Activated T-cell treated with anti-CD3 and anti-CD28 coated beads, Interleukin-2, amount 50 U/mL, for 1 hour (primary cell): ENCODE results near the gene RNASEH1.
"Not testable (repeated sequence)": the region's sequence is repeated elsewhere in the genome, so short reads cannot be mapped to it uniquely, and the experiment has no call there.

Experiments
- DNase-seq: peaks from one replicate; pipeline ENCODE4 v3.0.0-alpha.2; 2020

The RNASEH1 gene

GRCh38 chr2:3589086-3589485, 31.0 kb upstream of the RNASEH1 start:
- DNase-seq, result no peak

DNA sequence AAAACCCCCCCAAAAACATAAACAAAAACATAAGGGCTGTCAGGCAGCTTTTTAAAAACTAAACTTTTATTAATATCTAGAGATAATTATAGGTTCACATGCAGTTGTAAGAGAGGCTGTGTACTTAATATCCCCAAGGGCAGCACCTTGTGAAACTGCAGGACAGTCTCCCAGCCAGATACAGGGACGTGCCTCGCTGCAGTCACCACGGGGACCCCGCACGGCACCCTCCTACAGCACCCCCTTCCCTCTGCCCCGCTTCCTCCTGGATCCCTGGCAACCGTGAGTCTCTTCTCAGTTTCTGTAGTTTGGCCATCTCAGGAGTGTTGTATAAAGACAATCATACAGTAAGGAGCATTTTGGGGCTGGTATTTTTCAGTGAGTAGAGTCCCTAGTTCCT, 30.0 kb upstream of the RNASEH1 start:
- DNase-seq, result no peak

DNA sequence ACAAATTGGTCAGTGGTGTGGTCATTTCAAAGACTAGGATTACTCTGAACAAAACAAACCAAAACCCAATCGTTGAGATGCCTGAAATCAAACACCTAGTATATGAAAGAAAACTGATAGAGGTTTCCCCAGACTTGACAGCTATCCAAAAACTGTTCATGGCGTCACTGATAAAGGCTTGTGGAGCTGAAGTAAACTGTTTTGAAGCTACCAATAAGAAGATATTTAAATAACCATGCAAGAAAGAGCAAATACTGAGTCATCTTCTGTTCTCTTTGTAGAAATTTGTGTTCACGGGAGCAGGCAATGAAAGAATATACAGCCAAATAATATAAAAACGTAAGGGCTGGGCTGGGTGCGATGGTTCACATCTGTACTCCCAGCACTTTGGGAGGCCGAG, 29.3 kb upstream of the RNASEH1 start:
- DNase-seq, result no peak

DNA sequence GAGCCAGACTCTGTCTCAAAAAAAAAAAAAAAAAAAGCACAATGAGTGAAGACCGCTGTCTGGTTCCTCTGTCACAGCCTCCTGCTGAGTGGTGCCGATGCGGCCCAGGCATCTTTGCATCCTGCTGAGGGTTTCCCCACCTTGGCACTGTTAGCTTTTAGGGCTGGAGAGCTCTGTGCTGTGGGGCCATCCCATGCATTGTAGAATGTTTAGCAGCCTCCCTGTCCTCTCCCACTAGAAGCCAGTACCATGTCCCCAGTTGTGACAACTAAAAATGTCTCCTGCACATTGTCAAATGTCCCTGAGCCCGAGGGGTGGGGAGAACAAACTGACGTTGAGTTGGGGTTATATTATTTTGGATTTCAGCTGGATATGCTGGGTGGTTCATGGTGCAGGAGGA, 28.9 kb upstream of the RNASEH1 start:
- no peak for DNase-seq

- DNase-seq, result no peak
Measured at GRCh38 chr2:3586220-3586619, 28.1 kb upstream of the RNASEH1 start.

- DNase-seq, result no peak
Measured at GRCh38 chr2:3585261-3586109, 27.4 kb upstream of the RNASEH1 start.

- no peak for DNase-seq
Measured at GRCh38 chr2:3584608-3585260, 26.6 kb upstream of the RNASEH1 start.

DNA sequence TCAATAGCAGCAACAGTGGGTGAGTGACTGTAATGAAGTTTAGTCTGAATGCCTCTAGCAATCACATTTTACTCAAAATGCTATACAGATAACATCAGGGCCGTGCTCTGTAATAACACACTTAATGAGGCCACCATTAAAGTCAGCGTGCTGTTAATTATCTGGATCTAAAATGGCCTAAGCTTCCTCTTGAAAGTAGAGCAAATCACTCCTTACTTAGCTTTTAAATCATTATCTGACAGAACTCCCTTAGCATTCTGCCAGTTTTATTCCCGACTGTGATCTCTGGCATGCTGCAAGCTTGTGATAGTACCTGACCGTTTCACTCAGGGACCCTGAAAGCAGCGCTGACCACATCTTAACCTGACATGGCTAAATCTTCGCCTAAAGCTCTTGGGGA, 25.9 kb upstream of the RNASEH1 start:
- DNase-seq, result no peak

DNA sequence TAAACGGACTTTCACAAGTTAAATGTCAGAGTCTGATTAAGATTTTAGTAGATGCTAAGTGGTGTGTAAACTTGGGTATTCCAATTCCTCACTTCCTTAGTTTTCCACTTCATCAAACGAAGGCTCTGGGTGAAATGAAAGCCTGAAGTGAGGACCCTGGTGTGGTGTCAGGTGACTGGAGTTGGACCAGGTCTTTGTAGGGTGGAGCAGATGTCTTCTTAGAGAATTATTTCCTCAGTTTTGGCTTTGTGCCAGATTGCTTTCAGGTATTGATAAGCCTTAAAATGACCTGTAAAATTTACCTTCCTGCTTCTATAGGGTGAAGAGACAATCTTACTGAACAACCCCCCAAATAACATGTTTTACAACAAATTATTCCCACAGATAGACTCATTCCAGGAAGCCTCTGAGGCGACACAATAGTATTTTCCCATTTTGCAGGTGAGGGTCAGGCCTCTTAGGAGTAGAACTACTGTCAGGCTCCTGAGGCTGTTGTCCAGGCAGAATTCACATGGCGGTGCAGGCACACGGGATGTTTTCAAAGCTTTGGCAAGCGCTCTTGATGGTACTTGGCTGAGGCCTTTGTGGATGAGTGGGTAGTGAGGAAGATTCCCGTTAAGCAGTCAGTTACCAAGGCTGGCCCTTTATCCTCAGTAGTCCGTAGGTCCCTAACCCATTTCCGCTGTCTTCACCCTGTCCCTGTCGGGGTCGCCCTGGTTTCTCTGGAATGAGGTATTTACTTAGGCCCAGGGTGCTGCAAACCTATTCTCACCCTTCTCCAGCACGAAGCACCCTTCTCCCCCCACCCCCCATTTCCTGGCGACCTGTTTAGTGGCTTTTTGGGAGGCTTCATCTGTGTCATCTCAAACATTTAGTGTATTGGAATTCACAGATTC, 23.5 kb upstream of the RNASEH1 start:
- DNase-seq, result no peak

GRCh38 chr2:3580449-3580848, 22.3 kb upstream of the RNASEH1 start:
- DNase-seq, result no peak

DNA sequence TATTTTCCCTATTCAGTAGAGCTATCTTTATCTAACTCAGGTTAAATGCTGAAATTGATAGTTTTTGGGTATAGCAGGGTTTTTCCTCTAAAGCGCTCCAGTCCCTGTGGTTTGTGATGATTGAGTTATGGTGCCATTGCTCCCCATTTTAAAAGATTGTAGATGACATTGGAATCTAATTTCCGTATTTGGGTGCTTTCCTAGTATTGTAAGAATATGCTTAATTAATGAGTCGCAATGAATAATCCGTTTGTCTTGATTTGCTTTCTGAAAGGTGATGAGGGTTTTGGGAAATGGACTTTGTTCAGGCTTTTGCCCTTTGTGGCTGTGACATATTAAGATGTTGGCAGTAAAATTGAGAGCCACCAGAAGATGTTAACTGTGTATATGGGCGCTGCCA, 20.9 kb upstream of the RNASEH1 start:
- DNase-seq, result no peak

GRCh38 chr2:3576263-3576630, 18.1 kb upstream of the RNASEH1 start:
- not testable (repeated sequence) for DNase-seq

GRCh38 chr2:3575534-3576262, 17.6 kb upstream of the RNASEH1 start:
- peak; percentile 58 for DNase-seq

GRCh38 chr2:3574155-3574554, 16.0 kb upstream of the RNASEH1 start:
- DNase-seq, result no peak

GRCh38 chr2:3572620-3573019, 14.5 kb upstream of the RNASEH1 start:
- no peak for DNase-seq

GRCh38 chr2:3571284-3571683, 13.2 kb upstream of the RNASEH1 start:
- no peak for DNase-seq

- DNase-seq, result not testable (repeated sequence)
Measured at GRCh38 chr2:3569656-3570055, 11.5 kb upstream of the RNASEH1 start.

- DNase-seq, result no peak
Measured at GRCh38 chr2:3566806-3567205, 8.7 kb upstream of the RNASEH1 start.

DNA sequence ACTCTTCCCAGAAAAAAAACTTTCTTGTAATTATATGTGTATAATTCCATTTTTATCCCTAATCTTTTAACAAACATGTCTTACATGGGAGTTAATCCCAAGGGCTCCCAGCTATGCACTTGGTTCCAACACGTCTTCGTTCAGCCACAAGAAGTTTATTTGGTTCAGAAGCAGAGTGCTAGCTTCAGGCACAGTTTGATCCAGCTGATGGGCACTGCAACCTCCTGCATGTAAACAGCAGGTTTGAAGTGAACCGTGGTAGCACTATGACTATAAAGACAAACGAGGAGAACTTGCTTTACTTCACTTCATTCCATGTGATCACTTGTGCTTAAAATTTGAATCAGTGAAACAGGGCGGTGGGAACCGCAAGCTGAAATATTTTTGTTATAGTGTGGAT, 7.0 kb upstream of the RNASEH1 start:
- no peak for DNase-seq

DNA sequence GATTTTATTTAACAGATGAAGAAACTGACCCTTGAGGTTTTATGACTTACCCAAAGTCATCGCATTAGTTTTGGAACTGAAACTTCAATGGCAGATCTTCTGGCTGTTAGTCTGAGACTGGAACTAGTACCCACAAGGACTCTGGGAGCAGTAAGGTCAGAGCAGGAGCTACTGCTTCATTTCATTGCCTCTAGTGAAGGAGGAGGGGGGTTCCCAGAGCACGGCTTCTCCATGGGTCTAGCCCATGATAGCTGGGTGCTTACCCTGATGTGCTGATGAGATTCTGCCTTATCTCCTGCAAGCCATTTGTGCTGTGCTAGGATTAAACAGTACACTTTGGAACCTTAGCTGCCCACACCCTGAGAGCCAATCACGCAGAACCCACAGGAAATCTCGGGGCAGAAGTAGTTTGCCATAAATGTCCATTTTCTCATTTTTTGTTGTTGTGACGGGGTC, 5.4 kb upstream of the RNASEH1 start:
- DNase-seq, result no peak

GRCh38 chr2:3557639-3558204, 411 bp downstream of the RNASEH1 start:
- no peak for DNase-seq

- DNase-seq, result no peak
Measured at GRCh38 chr2:3553946-3554345, 4.2 kb downstream of the RNASEH1 start.
